Activated B cell treated with CpG ODN at 0.5 μM for 24 hours (primary cell): ENCODE measurements around the gene NBL1. TPM values are rescaled to one million over a fixed set of nuclear protein-coding genes. Genes with fewer than 3 reads are reported as not detected.

Experiments used
- ATAC-seq: fragments of 200-7000 bp; cut with Tn5 transposase; one replicate; pipeline ENCODE4 v1.10.0; 2021; ENCODE audit warnings: low read depth, mild to moderate bottlenecking, moderate library complexity
- CTCF ChIA-PET: fragments of 350-600 bp; sonication (Branson Sonifier 250); formaldehyde crosslinking; loops from one replicate; lab custom pipeline; 2021; ENCODE audit warnings: antibody characterized with exemption; lab: Charles Lee
- POLR2A ChIA-PET: fragments of 350-600 bp; sonication (Branson Sonifier 250); formaldehyde crosslinking; loops from one replicate; lab custom pipeline; 2021; ENCODE audit warnings: antibody characterized with exemption; lab: Charles Lee
- DNase-seq: peaks from one replicate; pipeline ENCODE4 v3.0.0; 2022
- H3K27ac Mint-ChIP-seq: one replicate; pipeline ENCODE4 v1.8.0; 2020; ENCODE audit warnings: mixed read lengths
- H3K27me3 Mint-ChIP-seq: one replicate; pipeline ENCODE4 v1.8.0; 2021; ENCODE audit warnings: mixed read lengths
- H3K36me3 Mint-ChIP-seq: one replicate; pipeline ENCODE4 v1.8.0; 2021; ENCODE audit warnings: low read depth, mixed read lengths
- H3K4me1 Mint-ChIP-seq: one replicate; pipeline ENCODE4 v1.8.0; 2021; ENCODE audit warnings: mixed read lengths
- H3K4me3 Mint-ChIP-seq: one replicate; pipeline ENCODE4 v1.8.0; 2020; ENCODE audit warnings: mild to moderate bottlenecking, mixed read lengths
- H3K9me3 Mint-ChIP-seq: one replicate; pipeline ENCODE4 v1.8.0; 2020; ENCODE audit warnings: mixed read lengths
- intact Hi-C: fragments of 100-400 bp; cut with micrococcal nuclease; formaldehyde crosslinking; loops from one replicate; pipeline ENCODE4 v1.15.1; 2024
- total RNA-seq: library from RNA; stranded (reverse); gene quantifications from 2 replicates; pipeline ENCODE4 v1.2.3, GENCODE V29; 2022
- TF ChIP-seq, protein P1 (sequence below): fragments of 200-600 bp; IDR thresholded peaks from one replicate; pipeline ENCODE4 v1.8.0; 2022; ENCODE audit warnings: antibody characterized with exemption, mild to moderate bottlenecking

The NBL1 gene
- total RNA-seq, 1 donor from 2014 or later: 0.64 TPM

DNA sequence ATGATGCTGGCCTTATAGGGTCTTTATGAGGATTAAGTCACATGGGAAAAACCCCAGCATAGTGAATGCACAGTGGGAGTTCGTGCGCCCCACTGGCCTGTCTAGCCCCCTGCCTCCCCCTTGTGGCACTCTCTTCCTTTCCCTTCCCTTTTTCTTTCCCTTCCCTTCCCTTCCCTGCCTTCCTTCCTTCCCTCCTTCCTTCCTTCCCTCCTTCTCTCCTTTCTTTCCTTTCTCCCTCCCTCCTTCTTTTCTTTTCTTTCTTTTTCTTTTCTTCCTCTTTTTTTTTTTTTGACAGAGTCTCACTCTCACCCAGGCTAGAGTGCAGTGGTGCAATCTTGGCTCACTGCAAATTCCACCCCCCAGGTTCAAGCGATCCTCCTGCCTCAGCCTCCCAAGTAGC is 59.2 kb downstream of the NBL1 start:
- H3K27ac Mint-ChIP-seq: no peak overlapping the region
- no peaks in the 10 kb centered on the region for H3K9me3 Mint-ChIP-seq
- ChIA-PET POLR2A (no interaction called here), CTCF (interaction anchor here (1.1 to 5.0 kb wide), 2 partner anchors 16 to 42 kb away, joined by 3 to 49 read pairs; no protein-coding TSS in a partner anchor)
- peaks cover 7% of the 10 kb centered on the region for H3K4me1 Mint-ChIP-seq
- H3K27me3 Mint-ChIP-seq: no peaks in the 10 kb centered on the region
- TF ChIP-seq, protein P1, sequence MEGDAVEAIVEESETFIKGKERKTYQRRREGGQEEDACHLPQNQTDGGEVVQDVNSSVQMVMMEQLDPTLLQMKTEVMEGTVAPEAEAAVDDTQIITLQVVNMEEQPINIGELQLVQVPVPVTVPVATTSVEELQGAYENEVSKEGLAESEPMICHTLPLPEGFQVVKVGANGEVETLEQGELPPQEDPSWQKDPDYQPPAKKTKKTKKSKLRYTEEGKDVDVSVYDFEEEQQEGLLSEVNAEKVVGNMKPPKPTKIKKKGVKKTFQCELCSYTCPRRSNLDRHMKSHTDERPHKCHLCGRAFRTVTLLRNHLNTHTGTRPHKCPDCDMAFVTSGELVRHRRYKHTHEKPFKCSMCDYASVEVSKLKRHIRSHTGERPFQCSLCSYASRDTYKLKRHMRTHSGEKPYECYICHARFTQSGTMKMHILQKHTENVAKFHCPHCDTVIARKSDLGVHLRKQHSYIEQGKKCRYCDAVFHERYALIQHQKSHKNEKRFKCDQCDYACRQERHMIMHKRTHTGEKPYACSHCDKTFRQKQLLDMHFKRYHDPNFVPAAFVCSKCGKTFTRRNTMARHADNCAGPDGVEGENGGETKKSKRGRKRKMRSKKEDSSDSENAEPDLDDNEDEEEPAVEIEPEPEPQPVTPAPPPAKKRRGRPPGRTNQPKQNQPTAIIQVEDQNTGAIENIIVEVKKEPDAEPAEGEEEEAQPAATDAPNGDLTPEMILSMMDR: no peak
- no peak for DNase-seq
- ATAC-seq: no peak
- intact Hi-C loops: no loop called here
- no peak overlapping the region for H3K4me3 Mint-ChIP-seq
- peaks cover 32% of the 10 kb centered on the region for H3K36me3 Mint-ChIP-seq

DNA sequence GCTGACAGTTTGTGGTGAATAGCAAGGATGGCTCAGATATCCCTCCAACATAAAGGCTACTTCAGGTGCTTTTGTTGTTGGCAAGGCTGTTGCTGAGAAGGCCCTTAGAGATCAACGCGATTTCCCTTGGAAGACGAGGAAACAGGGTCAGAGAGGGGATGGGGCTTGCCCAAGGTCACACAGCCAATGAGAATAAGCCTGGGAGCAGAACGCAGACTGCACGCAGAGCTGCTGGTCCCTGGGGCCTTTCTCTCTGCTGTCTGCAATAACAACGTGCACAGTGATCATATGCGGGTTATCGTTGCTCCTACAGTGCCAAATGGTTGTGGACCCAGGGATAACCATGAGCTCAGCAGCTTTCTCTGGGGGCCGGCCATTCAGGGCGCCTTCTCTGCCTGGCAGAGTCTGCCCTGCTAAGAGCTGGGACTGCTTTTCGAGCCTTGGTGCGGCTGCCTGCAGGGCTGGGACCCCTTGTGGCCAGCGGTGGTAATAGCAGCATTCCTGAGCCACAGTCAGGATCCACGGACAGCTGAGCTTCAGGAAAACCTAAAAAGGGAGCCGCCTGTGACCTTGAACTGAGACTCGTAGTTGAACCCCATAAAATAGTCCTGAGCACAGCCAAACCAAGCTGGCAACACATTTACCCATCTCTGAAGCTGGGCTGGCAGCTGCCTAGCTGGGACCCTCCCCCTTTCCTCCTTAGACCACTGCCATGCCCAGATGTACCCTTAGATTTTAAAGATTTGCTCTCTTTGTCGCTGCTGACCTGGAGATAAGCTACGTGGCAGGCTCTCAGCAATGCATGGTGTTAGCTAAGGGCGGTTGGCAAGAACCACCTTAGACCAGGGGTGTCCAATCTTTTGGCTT is 60.4 kb downstream of the NBL1 start:
- Mint-ChIP-seq H3K4me3 (no peak overlapping the region), H3K27me3 (no peaks in the 10 kb centered on the region), H3K36me3 (peaks cover 28% of the 10 kb centered on the region), H3K9me3 (no peaks in the 10 kb centered on the region), H3K4me1 (peaks cover 2% of the 10 kb centered on the region), H3K27ac (no peak overlapping the region)
- ATAC-seq (peak; percentile 61), DNase-seq (peak; percentile 34)
- CTCF ChIA-PET: interaction anchor here (0.6 to 5.0 kb wide), 11 partner anchors 9 to 313 kb away, joined by 3 to 49 read pairs (median 3); no protein-coding TSS in a partner anchor
- intact Hi-C loops: loop anchor here (1.0 kb wide), 1 partner anchor 42 kb away; no protein-coding TSS in a partner anchor
- TF ChIP-seq, protein P1: no peak
- POLR2A ChIA-PET: no interaction called here

DNA sequence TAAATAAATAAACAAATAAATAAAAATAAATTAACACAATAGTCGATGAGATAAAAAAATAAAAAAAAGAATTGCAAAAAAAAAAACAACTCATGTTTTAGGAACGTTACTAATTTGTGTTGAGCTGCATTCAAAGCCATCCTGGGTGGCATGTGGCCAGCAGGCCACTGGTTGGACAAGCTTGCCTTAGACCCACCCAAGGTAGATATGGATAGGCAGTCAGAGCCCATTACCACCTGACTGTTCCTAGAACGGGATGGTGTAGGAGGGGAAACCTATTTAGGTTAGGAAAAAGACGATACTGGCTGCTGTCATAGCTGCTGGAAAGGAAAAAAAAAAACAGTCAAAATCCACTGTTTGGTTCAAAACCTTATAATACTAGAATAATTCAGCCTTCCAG is 61.4 kb downstream of the NBL1 start:
- ChIA-PET POLR2A (no interaction called here), CTCF (interaction anchor here (0.6 to 5.0 kb wide), 6 partner anchors 8 to 93 kb away, joined by 3 to 49 read pairs (median 4); no protein-coding TSS in a partner anchor)
- no peak for DNase-seq
- TF ChIP-seq, protein P1: no peak
- H3K9me3 Mint-ChIP-seq: no peaks in the 10 kb centered on the region
- H3K4me3 Mint-ChIP-seq: no peak overlapping the region
- H3K36me3 Mint-ChIP-seq: peaks cover 22% of the 10 kb centered on the region
- H3K27ac Mint-ChIP-seq: no peak overlapping the region
- H3K4me1 Mint-ChIP-seq: peaks cover 2% of the 10 kb centered on the region
- no peaks in the 10 kb centered on the region for H3K27me3 Mint-ChIP-seq
- intact Hi-C loops: no loop called here
- ATAC-seq: no peak

DNA sequence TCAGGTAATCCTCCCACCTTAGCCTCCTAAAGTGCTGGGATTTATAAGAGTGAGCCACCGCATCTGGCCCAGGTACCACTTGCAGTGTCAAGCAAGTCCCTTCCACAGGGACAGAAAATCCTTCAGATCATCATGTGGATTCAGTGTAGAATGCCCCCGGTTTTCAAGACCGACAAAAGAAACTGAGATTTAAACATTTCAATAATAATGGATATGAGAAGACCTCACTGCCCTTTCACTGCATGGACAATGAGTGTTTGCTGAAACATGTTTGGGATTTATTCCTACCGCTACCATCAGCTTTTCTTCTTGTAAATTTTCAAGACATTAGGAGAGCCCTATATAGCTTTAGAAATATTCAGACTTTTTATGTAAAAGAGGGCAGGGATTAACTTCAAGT is 62.0 kb downstream of the NBL1 start:
- ChIA-PET POLR2A (no interaction called here), CTCF (interaction anchor here (1.3 to 5.0 kb wide), 3 partner anchors 9 to 45 kb away, joined by 4 to 49 read pairs (median 10); no protein-coding TSS in a partner anchor)
- H3K4me1 Mint-ChIP-seq: peaks cover 2% of the 10 kb centered on the region
- DNase-seq (no peak), ATAC-seq (no peak)
- H3K36me3 Mint-ChIP-seq: peaks cover 23% of the 10 kb centered on the region
- H3K27me3 Mint-ChIP-seq: no peaks in the 10 kb centered on the region
- no peaks in the 10 kb centered on the region for H3K9me3 Mint-ChIP-seq
- no peak overlapping the region for H3K27ac Mint-ChIP-seq
- no peak overlapping the region for H3K4me3 Mint-ChIP-seq
- TF ChIP-seq, protein P1: no peak
- intact Hi-C loops: no loop called here

Other genes starting within 250 kb of the NBL1 start
- 334 and 349 TPM in 2 replicates for gene CAPZB, start 158.8 kb upstream of the NBL1 start, total RNA-seq
- gene HTR6, start 20.6 kb downstream of the NBL1 start, total RNA-seq: not detected in 2 replicates
- 22.3 and 23.4 TPM in 2 replicates for gene TMCO4, start 155.6 kb downstream of the NBL1 start, total RNA-seq
- not detected in 2 replicates for gene RNF186, start 171.0 kb downstream of the NBL1 start, total RNA-seq
- gene OTUD3, start 238.1 kb downstream of the NBL1 start, total RNA-seq: 13.2 and 14.2 TPM in 2 replicates